IMR-90 (cell line): Measurements from ENCODE around the gene FAH. TPM values are rescaled to one million over a fixed set of nuclear protein-coding genes. Genes with fewer than 3 reads are reported as not detected.

Source experiments
- ATAC-seq: fragments of 200-7000 bp; cut with Tn5 transposase; 2 replicates; pipeline ENCODE4 v1.9.1; 2020; ENCODE audit warnings: low read depth, mild to moderate bottlenecking, moderate library complexity
- BruUV-seq: library from RNA; stranded (reverse); fragments of 400-500 nt; replicated peaks from 2 replicates; lab custom pipeline; 2021; lab: Mats Ljungman, UMichigan
- CTCF ChIA-PET: fragments of 300-600 bp; formaldehyde crosslinking; extraction: SDS; loops from one replicate; lab custom pipeline; 2021; ENCODE audit warnings: antibody characterized with exemption; lab: Yijun Ruan, JAX
- POLR2A ChIA-PET: fragments of 300-600 bp; sonication (Branson Sonifier 250); formaldehyde crosslinking; loops from one replicate; lab custom pipeline; 2022; ENCODE audit warnings: antibody characterized with exemption; ENCODE audit not compliant: unreplicated experiment; lab: Charles Lee
- DNase-seq: peaks from one replicate; pipeline ENCODE4 v3.0.0; 2013
- H2AFZ ChIP-seq: replicated peaks from 2 replicates; pipeline ENCODE3; 2013; ENCODE audit warnings: low read length, mild to moderate bottlenecking; ENCODE audit not compliant: poor library complexity
- H2AK5ac ChIP-seq: 2 replicates; pipeline ENCODE4 v1.6.1; 2013; ENCODE audit warnings: low read depth, low read length, inconsistent platforms
- H2AK9ac ChIP-seq: replicated peaks from 2 replicates; pipeline ENCODE3; 2013; ENCODE audit warnings: mild to moderate bottlenecking, low read depth, low read length, moderate library complexity; ENCODE audit not compliant: poor library complexity
- H2BK120ac ChIP-seq: 2 replicates; pipeline ENCODE4 v1.6.1; 2013; ENCODE audit warnings: low read depth, low read length, inconsistent platforms
- H2BK15ac ChIP-seq: 3 replicates; pipeline ENCODE4 v1.6.1; 2013; ENCODE audit warnings: low read depth, low read length, inconsistent platforms
- H2BK20ac ChIP-seq: 2 replicates; pipeline ENCODE4 v1.6.1; 2013; ENCODE audit warnings: low read depth, mild to moderate bottlenecking, inconsistent platforms, low read length, moderate library complexity
- H2BK5ac ChIP-seq: 2 replicates; pipeline ENCODE4 v1.6.1; 2013; ENCODE audit warnings: mild to moderate bottlenecking, low read depth, low read length, inconsistent platforms; ENCODE audit not compliant: poor library complexity, severe bottlenecking
- H3K14ac ChIP-seq: replicated peaks from 2 replicates; pipeline ENCODE4 v1.6.1; 2013; ENCODE audit warnings: low read depth, low read length, inconsistent platforms
- H3K18ac ChIP-seq: 2 replicates; pipeline ENCODE4 v1.6.1; 2013; ENCODE audit warnings: low read depth, low read length, control low read depth
- H3K23ac ChIP-seq: 2 replicates; pipeline ENCODE4 v1.6.1; 2013; ENCODE audit warnings: low read depth, low read length, inconsistent platforms
- H3K27ac ChIP-seq: 2 replicates; pipeline ENCODE4 v1.5.1; 2013; ENCODE audit warnings: mild to moderate bottlenecking, control low read depth, low read length; ENCODE audit not compliant: insufficient read depth
- H3K27me3 ChIP-seq: 2 replicates; pipeline ENCODE4 v1.6.1; 2013; ENCODE audit warnings: low read length; ENCODE audit not compliant: control insufficient read depth, insufficient read depth
- H3K36me3 ChIP-seq: 2 replicates; pipeline ENCODE4 v1.6.1; 2013; ENCODE audit warnings: low read length, mixed read lengths; ENCODE audit not compliant: control insufficient read depth, insufficient read depth
- H3K4ac ChIP-seq: 2 replicates; pipeline ENCODE4 v1.6.1; 2013; ENCODE audit warnings: low read depth, low read length, inconsistent platforms
- H3K4me1 ChIP-seq: 2 replicates; pipeline ENCODE4 v1.6.1; 2013; ENCODE audit warnings: low read length, mixed read lengths; ENCODE audit not compliant: control insufficient read depth, insufficient read depth
- H3K4me2 ChIP-seq: 2 replicates; pipeline ENCODE4 v1.6.1; 2013; ENCODE audit warnings: low read depth, mild to moderate bottlenecking, control low read depth, low read length, moderate library complexity
- H3K4me3 ChIP-seq: 2 replicates; pipeline ENCODE4 v1.5.1; 2013; ENCODE audit warnings: low read depth, mild to moderate bottlenecking, control low read depth, low read length, moderate library complexity; ENCODE audit not compliant: insufficient read depth
- H3K56ac ChIP-seq: 2 replicates; pipeline ENCODE4 v1.6.1; 2013; ENCODE audit warnings: low read length, inconsistent platforms; ENCODE audit not compliant: insufficient read depth; ENCODE audit errors: extremely low read depth
- H3K79me1 ChIP-seq, 2 experiments: 2 replicates each; pipeline ENCODE4 v1.6.1; 2013; ENCODE audit warnings: low read length in 2 of 2, inconsistent platforms in 1 of 2, low read depth in 1 of 2
- H3K9ac ChIP-seq: 2 replicates; pipeline ENCODE4 v1.6.1; 2013; ENCODE audit warnings: low read depth, low read length, control low read depth
- H3K9me1 ChIP-seq: 2 replicates; pipeline ENCODE4 v1.6.1; 2013; ENCODE audit warnings: low read length, inconsistent platforms; ENCODE audit not compliant: insufficient read depth
- H3K9me3 ChIP-seq: 2 replicates; pipeline ENCODE4 v1.6.1; 2013; ENCODE audit warnings: low read length; ENCODE audit not compliant: control insufficient read depth, insufficient read depth
- H4K20me1 ChIP-seq: 2 replicates; pipeline ENCODE4 v1.6.1; 2013; ENCODE audit warnings: low read length, inconsistent platforms; ENCODE audit not compliant: insufficient read depth
- H4K5ac ChIP-seq: 2 replicates; pipeline ENCODE4 v1.6.1; 2013; ENCODE audit warnings: mild to moderate bottlenecking, low read depth, low read length, control low read depth
- H4K8ac ChIP-seq, 2 experiments: 2 replicates each; pipeline ENCODE4 v1.6.1; 2013; ENCODE audit warnings: low read depth in 2 of 2, low read length in 2 of 2, control low read depth in 1 of 2, inconsistent platforms in 1 of 2
- H4K91ac ChIP-seq: 2 replicates; pipeline ENCODE4 v1.6.1; 2013; ENCODE audit warnings: low read depth, low read length, inconsistent platforms; ENCODE audit not compliant: insufficient read depth
- CEBPB ChIP-seq: IDR thresholded peaks from 2 replicates; pipeline ENCODE4 v1.6.1; 2012; ENCODE audit warnings: low read depth, low read length, improper control_type of control experiment
- SMC3 ChIP-seq: fragments of 150-350 bp; IDR thresholded peaks from 2 replicates; pipeline ENCODE4 v1.6.1; 2016; ENCODE audit warnings: low read depth, mild to moderate bottlenecking, antibody characterized with exemption, low read length, moderate library complexity
- WGBS, 2 experiments: methylation state at CpG; one replicate each; pipeline versions ENCODE4 v1.1.5 to v1.1.7; 2013; ENCODE audit warnings: missing lambda C conversion rate in 2 of 2; ENCODE audit not compliant: insufficient read length in 1 of 2; ENCODE audit errors: extremely low coverage in 2 of 2; 5-methylcytosine and 5-hydroxymethylcytosine counted together
- dilution Hi-C: fragments of 300-500 bp; cut with HindIII; formaldehyde crosslinking; loops from one replicate; pipeline ENCODE4 v1.14.3; 2018; ENCODE audit warnings: low sequenced_read_pairs; ENCODE audit not compliant: unreplicated experiment
- in situ Hi-C: fragments of 300-500 bp; cut with MboI; formaldehyde crosslinking; loops from 3 replicates; pipeline ENCODE4 v1.14.3; 2019; ENCODE audit warnings: low sequenced_read_pairs, inconsistent platforms, mixed read lengths
- intact Hi-C: fragments of 100-400 bp; cut with micrococcal nuclease; formaldehyde crosslinking; loops from 2 replicates; pipeline ENCODE4 v1.10.0; 2022
- polyA plus RNA-seq, 3 experiments: library from polyadenylated mRNA; depleted of rRNA; stranded (reverse); fragments of >200 nt; gene quantifications; 2 replicates each; pipeline ENCODE4 v1.2.3, GENCODE V29; 2012; ENCODE audit warnings: low replicate concordance in 1 of 3
- total RNA-seq: library from RNA; depleted of rRNA; stranded (reverse); fragments of >200 nt; gene quantifications from 2 replicates; pipeline ENCODE4 v1.2.3, GENCODE V29; 2012
- TF ChIP-seq, protein P1 (sequence below): fragments of 150-350 bp; IDR thresholded peaks from 2 replicates; pipeline ENCODE4 v1.6.1; 2016; ENCODE audit warnings: low read depth, mild to moderate bottlenecking, low read length, moderate library complexity, borderline replicate concordance
- TF ChIP-seq, protein P2 (sequence below): conservative IDR thresholded peaks from 2 replicates; pipeline ENCODE4 v1.5.1; 2012; ENCODE audit warnings: mild to moderate bottlenecking, low read depth, low read length, improper control_type of control experiment

Gene FAH
- total and polyA plus RNA-seq, 2 of the 4 experiments (the other 2 are of a cell fraction): 43.1 to 48.6 TPM

GRCh38 chr15:80118956-80119355, 33.8 kb upstream of the FAH start:
- ATAC-seq: no peak
- peaks cover 4% of the 10 kb centered on the region; the same call in 1 of the 2 replicates for H3K4me1 ChIP-seq
- H2AK5ac ChIP-seq: no peak overlapping the region
- H3K27me3 ChIP-seq: no peaks in the 10 kb centered on the region
- ChIA-PET POLR2A (no interaction called here), CTCF (no interaction called here)
- no peak overlapping the region for H3K4me2 ChIP-seq
- no peak overlapping the region for H3K18ac ChIP-seq
- no peak overlapping the region for H2AK9ac ChIP-seq
- no peaks in the 10 kb centered on the region for H3K9me3 ChIP-seq
- no peak overlapping the region for H3K4me3 ChIP-seq
- H2BK15ac ChIP-seq: no peak overlapping the region
- in situ Hi-C loops (loop anchor here (5.0 kb wide), 1 partner anchor 48 kb away; no protein-coding TSS in a partner anchor), intact Hi-C loops (no loop called here), dilution Hi-C loops (no loop called here)
- no peak overlapping the region for H2BK120ac ChIP-seq
- WGBS, 2 experiments: no CpG with 5 or more reads among the region's 2 CpGs
- no peak overlapping the region for H3K27ac ChIP-seq
- no peak for DNase-seq
- H3K14ac ChIP-seq: no peak overlapping the region
- H2BK5ac ChIP-seq: no peak overlapping the region
- no peak overlapping the region for H4K5ac ChIP-seq
- H3K79me1 ChIP-seq: peaks cover 21 to 55% of the 10 kb centered on the region in 2 experiments
- H2AFZ ChIP-seq: no peak overlapping the region
- H3K23ac ChIP-seq: no peak overlapping the region
- BruUV-seq: no TSS peak
- H3K9ac ChIP-seq: no peak overlapping the region
- H4K20me1 ChIP-seq: peaks cover 13% of the 10 kb centered on the region; the same call in 1 of the 2 replicates
- TF ChIP-seq, protein P1, sequence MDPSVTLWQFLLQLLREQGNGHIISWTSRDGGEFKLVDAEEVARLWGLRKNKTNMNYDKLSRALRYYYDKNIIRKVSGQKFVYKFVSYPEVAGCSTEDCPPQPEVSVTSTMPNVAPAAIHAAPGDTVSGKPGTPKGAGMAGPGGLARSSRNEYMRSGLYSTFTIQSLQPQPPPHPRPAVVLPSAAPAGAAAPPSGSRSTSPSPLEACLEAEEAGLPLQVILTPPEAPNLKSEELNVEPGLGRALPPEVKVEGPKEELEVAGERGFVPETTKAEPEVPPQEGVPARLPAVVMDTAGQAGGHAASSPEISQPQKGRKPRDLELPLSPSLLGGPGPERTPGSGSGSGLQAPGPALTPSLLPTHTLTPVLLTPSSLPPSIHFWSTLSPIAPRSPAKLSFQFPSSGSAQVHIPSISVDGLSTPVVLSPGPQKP: no peak
- TF ChIP-seq SMC3: no peak
- no peak for TF ChIP-seq CEBPB
- TF ChIP-seq, protein P2, sequence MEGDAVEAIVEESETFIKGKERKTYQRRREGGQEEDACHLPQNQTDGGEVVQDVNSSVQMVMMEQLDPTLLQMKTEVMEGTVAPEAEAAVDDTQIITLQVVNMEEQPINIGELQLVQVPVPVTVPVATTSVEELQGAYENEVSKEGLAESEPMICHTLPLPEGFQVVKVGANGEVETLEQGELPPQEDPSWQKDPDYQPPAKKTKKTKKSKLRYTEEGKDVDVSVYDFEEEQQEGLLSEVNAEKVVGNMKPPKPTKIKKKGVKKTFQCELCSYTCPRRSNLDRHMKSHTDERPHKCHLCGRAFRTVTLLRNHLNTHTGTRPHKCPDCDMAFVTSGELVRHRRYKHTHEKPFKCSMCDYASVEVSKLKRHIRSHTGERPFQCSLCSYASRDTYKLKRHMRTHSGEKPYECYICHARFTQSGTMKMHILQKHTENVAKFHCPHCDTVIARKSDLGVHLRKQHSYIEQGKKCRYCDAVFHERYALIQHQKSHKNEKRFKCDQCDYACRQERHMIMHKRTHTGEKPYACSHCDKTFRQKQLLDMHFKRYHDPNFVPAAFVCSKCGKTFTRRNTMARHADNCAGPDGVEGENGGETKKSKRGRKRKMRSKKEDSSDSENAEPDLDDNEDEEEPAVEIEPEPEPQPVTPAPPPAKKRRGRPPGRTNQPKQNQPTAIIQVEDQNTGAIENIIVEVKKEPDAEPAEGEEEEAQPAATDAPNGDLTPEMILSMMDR: no peak
- H4K8ac ChIP-seq: no peak overlapping the region
- H3K4ac ChIP-seq: no peak overlapping the region
- no peak overlapping the region for H2BK20ac ChIP-seq
- H3K9me1 ChIP-seq: peaks cover 2% of the 10 kb centered on the region; the same call in 1 of the 2 replicates
- H3K56ac ChIP-seq: no peak overlapping the region
- H3K36me3 ChIP-seq: peaks cover 7% of the 10 kb centered on the region
- no peak overlapping the region for H4K91ac ChIP-seq
